Measurements from ENCODE around the gene DCXR. TPM values are rescaled to one million over a fixed set of nuclear protein-coding genes. Genes with fewer than 3 reads are reported as not detected.
"Not testable (repeated sequence)": the region's sequence is repeated elsewhere in the genome, so short reads cannot be mapped to it uniquely, and the experiment has no call there.

DCXR gene
- total RNA-seq, 2 donors from 2014 or later: 63.1 to 91.0 TPM

GRCh38 chr17:82043507-82043906 lies 6.0 kb upstream of the DCXR start:
- Mint-ChIP-seq H3K9me3 (no peaks in the 10 kb centered on the region), H3K4me3 (no peak overlapping the region), H3K27me3 (no peaks in the 10 kb centered on the region), H3K27ac (no peak overlapping the region), H3K36me3 (ENCODE audit: low read depth) (peaks cover 6% of the 10 kb centered on the region), H3K4me1 (peaks cover 5% of the 10 kb centered on the region)
- no peak for ATAC-seq (replicated peaks)

- H3K4me1 Mint-ChIP-seq: peaks cover 9% of the 10 kb centered on the region
- peaks cover 4% of the 10 kb centered on the region for H3K36me3 Mint-ChIP-seq (ENCODE audit: low read depth)
- no peaks in the 10 kb centered on the region for H3K9me3 Mint-ChIP-seq
- no peak overlapping the region for H3K4me3 Mint-ChIP-seq
- H3K27ac Mint-ChIP-seq: no peak overlapping the region
- H3K27me3 Mint-ChIP-seq: no peaks in the 10 kb centered on the region
- ATAC-seq (replicated peaks): no peak
These were observed 5.2 kb upstream of the DCXR start for GRCh38 chr17:82042649-82043048.

- Mint-ChIP-seq H3K27me3 (no peaks in the 10 kb centered on the region), H3K9me3 (no peaks in the 10 kb centered on the region), H3K4me1 (peaks cover 11% of the 10 kb centered on the region), H3K36me3 (ENCODE audit: low read depth) (no peaks in the 10 kb centered on the region), H3K27ac (no peak overlapping the region), H3K4me3 (no peak overlapping the region)
- no peak for ATAC-seq (replicated peaks)
These were observed 3.8 kb upstream of the DCXR start for GRCh38 chr17:82041144-82041814.

- no peaks in the 10 kb centered on the region for H3K27me3 Mint-ChIP-seq
- H3K4me1 Mint-ChIP-seq: peaks cover 15% of the 10 kb centered on the region
- H3K36me3 Mint-ChIP-seq (ENCODE audit: low read depth): no peaks in the 10 kb centered on the region
- H3K27ac Mint-ChIP-seq: no peak overlapping the region
- no peak for ATAC-seq (replicated peaks)
- H3K9me3 Mint-ChIP-seq: no peaks in the 10 kb centered on the region
- no peak overlapping the region for H3K4me3 Mint-ChIP-seq
These were observed 2.3 kb upstream of the DCXR start for GRCh38 chr17:82039695-82040299.

- H3K27me3 Mint-ChIP-seq; H3K27ac Mint-ChIP-seq; ATAC-seq (replicated peaks); H3K36me3 Mint-ChIP-seq (ENCODE audit: low read depth); H3K9me3 Mint-ChIP-seq: not testable (repeated sequence)
- Mint-ChIP-seq H3K4me3 (peak overlapping the region; percentile 40), H3K4me1 (peaks cover 15% of the 10 kb centered on the region)
These were observed 1.4 kb upstream of the DCXR start for GRCh38 chr17:82038796-82039409.

- no peak for ATAC-seq (replicated peaks)
- Mint-ChIP-seq H3K4me1 (peaks cover 15% of the 10 kb centered on the region), H3K36me3 (ENCODE audit: low read depth) (no peaks in the 10 kb centered on the region), H3K27ac (peak overlapping the region; percentile 64), H3K27me3 (no peaks in the 10 kb centered on the region), H3K9me3 (no peaks in the 10 kb centered on the region), H3K4me3 (peak overlapping the region; percentile 87)
These were observed 345 bp upstream of the DCXR start for GRCh38 chr17:82037889-82038195.

- Mint-ChIP-seq H3K27ac (no peak overlapping the region), H3K9me3 (no peaks in the 10 kb centered on the region), H3K36me3 (ENCODE audit: low read depth) (no peaks in the 10 kb centered on the region), H3K4me1 (peaks cover 15% of the 10 kb centered on the region), H3K27me3 (no peaks in the 10 kb centered on the region), H3K4me3 (peak overlapping the region; percentile 87)
- ATAC-seq (replicated peaks): no peak
These were observed 834 bp downstream of the DCXR start for GRCh38 chr17:82036634-82037091.

- H3K36me3 Mint-ChIP-seq (ENCODE audit: low read depth): no peaks in the 10 kb centered on the region
- no peak overlapping the region for H3K27ac Mint-ChIP-seq
- no peak for ATAC-seq (replicated peaks)
- peaks cover 15% of the 10 kb centered on the region for H3K4me1 Mint-ChIP-seq
- peak overlapping the region; percentile 87 for H3K4me3 Mint-ChIP-seq
- no peaks in the 10 kb centered on the region for H3K27me3 Mint-ChIP-seq
- H3K9me3 Mint-ChIP-seq: no peaks in the 10 kb centered on the region
These were observed 1.4 kb downstream of the DCXR start for GRCh38 chr17:82035956-82036633.

GRCh38 chr17:82035488-82035887 lies 2.0 kb downstream of the DCXR start:
- no peak for ATAC-seq (replicated peaks)
- H3K27me3 Mint-ChIP-seq: no peaks in the 10 kb centered on the region
- H3K36me3 Mint-ChIP-seq (ENCODE audit: low read depth): no peaks in the 10 kb centered on the region
- H3K4me3 Mint-ChIP-seq: peak overlapping the region; percentile 87
- H3K27ac Mint-ChIP-seq: no peak overlapping the region
- no peaks in the 10 kb centered on the region for H3K9me3 Mint-ChIP-seq
- peaks cover 15% of the 10 kb centered on the region for H3K4me1 Mint-ChIP-seq

GRCh38 chr17:82034371-82035011 lies 3.0 kb downstream of the DCXR start:
- H3K36me3 Mint-ChIP-seq (ENCODE audit: low read depth): no peaks in the 10 kb centered on the region
- H3K4me3 Mint-ChIP-seq: peak overlapping the region; percentile 87
- no peak for ATAC-seq (replicated peaks)
- H3K4me1 Mint-ChIP-seq: peaks cover 18% of the 10 kb centered on the region
- H3K27me3 Mint-ChIP-seq: no peaks in the 10 kb centered on the region
- no peak overlapping the region for H3K27ac Mint-ChIP-seq
- H3K9me3 Mint-ChIP-seq: no peaks in the 10 kb centered on the region

GRCh38 chr17:82033359-82034085 lies 4.0 kb downstream of the DCXR start:
- no peak for ATAC-seq (replicated peaks)
- Mint-ChIP-seq H3K27ac (no peak overlapping the region), H3K27me3 (no peaks in the 10 kb centered on the region), H3K4me3 (no peak overlapping the region), H3K9me3 (no peaks in the 10 kb centered on the region), H3K4me1 (peaks cover 14% of the 10 kb centered on the region), H3K36me3 (ENCODE audit: low read depth) (no peaks in the 10 kb centered on the region)

- H3K4me3 Mint-ChIP-seq: peak overlapping the region; percentile 36
- no peaks in the 10 kb centered on the region for H3K27me3 Mint-ChIP-seq
- ATAC-seq (replicated peaks): peak; percentile 61
- H3K9me3 Mint-ChIP-seq: no peaks in the 10 kb centered on the region
- no peak overlapping the region for H3K27ac Mint-ChIP-seq
- peaks cover 8% of the 10 kb centered on the region for H3K4me1 Mint-ChIP-seq
- no peaks in the 10 kb centered on the region for H3K36me3 Mint-ChIP-seq (ENCODE audit: low read depth)
These were observed 5.4 kb downstream of the DCXR start for GRCh38 chr17:82031885-82032627.

GRCh38 chr17:82031303-82031884 lies 6.1 kb downstream of the DCXR start, which contains the start of gene RAC3:
RAC3 (plus strand) TSS chr17:82031678; CDS start chr17:82031762, 84 bp downstream.
- H3K4me1 Mint-ChIP-seq: peaks cover 8% of the 10 kb centered on the region
- no peaks in the 10 kb centered on the region for H3K36me3 Mint-ChIP-seq (ENCODE audit: low read depth)
- peak; percentile 21 for ATAC-seq (replicated peaks)
- no peak within 1 kb of the TSS for H3K27ac Mint-ChIP-seq
- no peaks in the 10 kb centered on the region for H3K9me3 Mint-ChIP-seq
- H3K4me3 Mint-ChIP-seq: peak within 1 kb of the TSS; percentile 73
- H3K27me3 Mint-ChIP-seq: no peaks in the 10 kb centered on the region
